Measurements from ENCODE around the gene DAD1. TPM values are rescaled to one million over a fixed set of nuclear protein-coding genes. Genes with fewer than 3 reads are reported as not detected.
"Not testable (repeated sequence)": the region's sequence is repeated elsewhere in the genome, so short reads cannot be mapped to it uniquely, and the experiment has no call there.

The DAD1 gene
- 149 and 150 TPM in 2 replicates for total RNA-seq
- long read RNA-seq, transcript DAD1-201 (3 exons, 731 nt), result major isoform, 47 of 51 reads
- long read RNA-seq, partial matches to known transcripts, result 2 of 51 reads
- long read RNA-seq, other reads (novel, unspliced or antisense), result 2 of 51 reads

- H3K27ac Mint-ChIP-seq, result peak within 1 kb of the TSS; percentile 98
- no peaks in the 10 kb centered on the region for H3K9me3 Mint-ChIP-seq (ENCODE audit: low read depth)
- H3K4me3 Mint-ChIP-seq (ENCODE audit: low read depth), result peak within 1 kb of the TSS; percentile 97
- TF ChIP-seq, protein P1, sequence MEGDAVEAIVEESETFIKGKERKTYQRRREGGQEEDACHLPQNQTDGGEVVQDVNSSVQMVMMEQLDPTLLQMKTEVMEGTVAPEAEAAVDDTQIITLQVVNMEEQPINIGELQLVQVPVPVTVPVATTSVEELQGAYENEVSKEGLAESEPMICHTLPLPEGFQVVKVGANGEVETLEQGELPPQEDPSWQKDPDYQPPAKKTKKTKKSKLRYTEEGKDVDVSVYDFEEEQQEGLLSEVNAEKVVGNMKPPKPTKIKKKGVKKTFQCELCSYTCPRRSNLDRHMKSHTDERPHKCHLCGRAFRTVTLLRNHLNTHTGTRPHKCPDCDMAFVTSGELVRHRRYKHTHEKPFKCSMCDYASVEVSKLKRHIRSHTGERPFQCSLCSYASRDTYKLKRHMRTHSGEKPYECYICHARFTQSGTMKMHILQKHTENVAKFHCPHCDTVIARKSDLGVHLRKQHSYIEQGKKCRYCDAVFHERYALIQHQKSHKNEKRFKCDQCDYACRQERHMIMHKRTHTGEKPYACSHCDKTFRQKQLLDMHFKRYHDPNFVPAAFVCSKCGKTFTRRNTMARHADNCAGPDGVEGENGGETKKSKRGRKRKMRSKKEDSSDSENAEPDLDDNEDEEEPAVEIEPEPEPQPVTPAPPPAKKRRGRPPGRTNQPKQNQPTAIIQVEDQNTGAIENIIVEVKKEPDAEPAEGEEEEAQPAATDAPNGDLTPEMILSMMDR (IDR thresholded peaks at IDR 0.05; ENCODE audit: unreplicated experiment), result peak; percentile 36
- DNase-seq (ENCODE audit: low spot score, unreplicated experiment), result peak; percentile 98
- H3K27me3 Mint-ChIP-seq, result peaks cover 7% of the 10 kb centered on the region
- peaks cover 4% of the 10 kb centered on the region for H3K36me3 Mint-ChIP-seq (ENCODE audit: insufficient read depth)
- H3K4me1 Mint-ChIP-seq (ENCODE audit: low read depth), result peaks cover 16% of the 10 kb centered on the region
These were observed at the start of gene DAD1 for GRCh38 chr14:22589096-22589839. TSS of gene DAD1 (minus strand) at chr14:22589224. CDS start at chr14:22589157, 67 bp downstream.

DNA sequence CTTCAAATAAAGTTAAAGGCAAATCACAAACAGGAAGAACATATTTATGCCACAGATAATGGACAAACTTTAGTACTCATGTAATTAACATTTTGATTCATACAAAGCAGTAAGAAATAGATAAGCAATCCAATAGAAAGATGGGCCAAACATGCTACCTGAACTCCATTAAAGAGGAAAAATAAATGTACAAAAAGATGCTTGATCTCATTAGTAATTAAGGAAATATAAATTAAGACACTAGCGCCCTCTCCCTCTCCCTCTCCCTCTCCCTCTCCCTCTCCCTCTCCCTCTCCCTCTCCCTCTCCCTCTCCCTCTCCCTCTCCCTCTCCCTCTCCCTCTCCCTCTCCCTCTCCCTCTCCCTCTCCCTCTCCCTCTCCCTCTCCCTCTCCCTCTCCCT is 47.0 kb upstream of the DAD1 start:
- peaks cover 10% of the 10 kb centered on the region for H3K9me3 Mint-ChIP-seq (ENCODE audit: low read depth)
- not testable (repeated sequence) for H3K27ac Mint-ChIP-seq; H3K36me3 Mint-ChIP-seq (ENCODE audit: insufficient read depth); H3K4me3 Mint-ChIP-seq (ENCODE audit: low read depth); H3K4me1 Mint-ChIP-seq (ENCODE audit: low read depth); DNase-seq (ENCODE audit: low spot score, unreplicated experiment); H3K27me3 Mint-ChIP-seq

DNA sequence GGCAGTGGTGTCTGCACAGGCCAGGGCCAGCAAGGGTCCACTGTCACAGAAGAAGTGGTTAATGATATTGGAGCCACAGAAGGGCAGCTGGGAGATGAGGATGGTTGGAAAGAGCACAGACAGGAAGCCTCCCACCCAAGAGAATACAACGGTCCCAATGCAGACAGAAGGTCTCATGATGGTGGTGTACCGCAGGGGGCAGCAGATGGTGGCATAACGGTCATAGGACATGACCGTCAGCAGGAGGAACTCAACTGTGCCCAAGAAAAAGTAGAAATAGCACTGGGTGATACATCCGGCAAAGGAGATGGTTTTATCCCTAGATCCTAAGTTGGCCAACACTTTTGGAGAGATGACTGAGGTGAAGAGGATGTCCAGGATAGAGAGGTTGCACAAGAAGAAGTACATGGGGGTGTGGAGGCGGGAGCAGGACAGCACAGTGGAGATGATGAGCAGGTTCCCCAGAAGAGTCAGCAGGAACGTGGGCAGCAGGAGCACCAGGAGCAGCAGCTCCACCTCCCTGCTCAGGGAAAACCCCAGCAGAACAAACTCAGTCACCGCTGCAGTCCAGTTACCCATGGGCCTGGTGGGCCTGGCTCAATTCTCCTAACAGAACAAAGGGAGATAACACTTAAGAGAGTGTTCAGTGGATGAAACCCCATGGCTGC is 45.3 kb upstream of the DAD1 start:
- Mint-ChIP-seq H3K4me3 (ENCODE audit: low read depth) (no peak overlapping the region), H3K27me3 (no peaks in the 10 kb centered on the region), H3K36me3 (ENCODE audit: insufficient read depth) (peaks cover 1% of the 10 kb centered on the region), H3K4me1 (ENCODE audit: low read depth) (no peaks in the 10 kb centered on the region), H3K9me3 (ENCODE audit: low read depth) (peaks cover 20% of the 10 kb centered on the region), H3K27ac (no peak overlapping the region)
- TF ChIP-seq, protein P1 (IDR thresholded peaks at IDR 0.05; ENCODE audit: unreplicated experiment), result no peak
- no peak for DNase-seq (ENCODE audit: low spot score, unreplicated experiment)

- no peak for DNase-seq (ENCODE audit: low spot score, unreplicated experiment)
- Mint-ChIP-seq H3K9me3 (ENCODE audit: low read depth) (peaks cover 18% of the 10 kb centered on the region), H3K27ac (no peak overlapping the region), H3K4me3 (ENCODE audit: low read depth) (no peak overlapping the region), H3K36me3 (ENCODE audit: insufficient read depth) (no peaks in the 10 kb centered on the region), H3K4me1 (ENCODE audit: low read depth) (no peaks in the 10 kb centered on the region), H3K27me3 (no peaks in the 10 kb centered on the region)
- TF ChIP-seq, protein P1 (IDR thresholded peaks at IDR 0.05; ENCODE audit: unreplicated experiment), result no peak
These were observed 41.5 kb upstream of the DAD1 start for GRCh38 chr14:22630486-22630885.

- Mint-ChIP-seq H3K27me3 (no peaks in the 10 kb centered on the region), H3K4me1 (ENCODE audit: low read depth) (no peaks in the 10 kb centered on the region), H3K4me3 (ENCODE audit: low read depth) (no peak overlapping the region), H3K27ac (no peak overlapping the region), H3K36me3 (ENCODE audit: insufficient read depth) (no peaks in the 10 kb centered on the region), H3K9me3 (ENCODE audit: low read depth) (peaks cover 16% of the 10 kb centered on the region)
- TF ChIP-seq, protein P1 (IDR thresholded peaks at IDR 0.05; ENCODE audit: unreplicated experiment), result no peak
- DNase-seq (ENCODE audit: low spot score, unreplicated experiment), result no peak
These were observed 41.0 kb upstream of the DAD1 start for GRCh38 chr14:22630066-22630465.

All from progenitor cell of endocrine pancreas (in vitro differentiated cells).